HG02943 (cell line): Measurements from ENCODE around the gene ZSCAN18.

Experiments
- ATAC-seq: cut with Tn5 transposase; IDR thresholded peaks from one replicate; pipeline ENCODE4 v1.9.1; 2021; ENCODE audit warnings: mild to moderate bottlenecking, low read depth, moderate library complexity; ENCODE audit not compliant: unreplicated experiment

ZSCAN18 gene

GRCh38 chr19:58045411-58046050 lies 52.5 kb downstream of the ZSCAN18 start:
- ATAC-seq, result no peak

GRCh38 chr19:58044886-58045285 lies 53.1 kb downstream of the ZSCAN18 start:
- ATAC-seq, result no peak

- no peak for ATAC-seq
These were observed 53.6 kb downstream of the ZSCAN18 start for GRCh38 chr19:58044391-58044790.

- no peak for ATAC-seq
These were observed 55.3 kb downstream of the ZSCAN18 start for GRCh38 chr19:58042495-58043340.

- ATAC-seq, result no peak
These were observed 57.1 kb downstream of the ZSCAN18 start for GRCh38 chr19:58040751-58041525.

GRCh38 chr19:58038688-58039204 lies 59.3 kb downstream of the ZSCAN18 start:
- ATAC-seq, result no peak

GRCh38 chr19:58037927-58038687 lies 59.9 kb downstream of the ZSCAN18 start:
- no peak for ATAC-seq

- ATAC-seq, result no peak
These were observed 62.2 kb downstream of the ZSCAN18 start for GRCh38 chr19:58035863-58036262.

GRCh38 chr19:58034477-58034793 lies 63.6 kb downstream of the ZSCAN18 start:
- no peak for ATAC-seq
